SK-N-SH treated with all-trans-retinoic acid at 6 μM for 48 hours (cell line): ENCODE data around the gene PRKAR1B.

Source experiments
- ATAC-seq: fragments of 200-7000 bp; cut with Tn5 transposase; 3 replicates; pipeline ENCODE4 v1.9.1; 2020; ENCODE audit warnings: mild to moderate bottlenecking, moderate library complexity
- ARNTL ChIP-seq: fragments of 450-650 bp; formaldehyde crosslinking; IDR thresholded peaks from 2 replicates; pipeline ENCODE4 v1.5.0; 2020; ENCODE audit warnings: low read depth, mild to moderate bottlenecking, moderate library complexity, borderline replicate concordance
- BACH2 ChIP-seq: fragments of 250-450 bp; sonication (Bioruptor Pico); IDR thresholded peaks from 2 replicates; pipeline ENCODE4 v1.9.0; 2021; ENCODE audit warnings: mild to moderate bottlenecking, borderline replicate concordance
- CSRNP3 ChIP-seq: fragments of 250-450 bp; sonication (Bioruptor Pico); IDR thresholded peaks from 2 replicates; pipeline ENCODE4 v1.5.1; 2021; ENCODE audit warnings: mild to moderate bottlenecking, moderate library complexity
- ESRRG ChIP-seq: fragments of 250-450 bp; sonication (Bioruptor Pico); IDR thresholded peaks from 2 replicates; pipeline ENCODE4 v1.6.1; 2021; ENCODE audit warnings: mild to moderate bottlenecking
- GLIS3 ChIP-seq: fragments of 250-450 bp; sonication (Bioruptor Pico); IDR thresholded peaks from 2 replicates; pipeline ENCODE4 v1.5.0; 2020; ENCODE audit warnings: mild to moderate bottlenecking, moderate library complexity
- OSR1 ChIP-seq: fragments of 250-450 bp; sonication (Bioruptor Pico); IDR thresholded peaks from 2 replicates; pipeline ENCODE4 v1.8.0; 2022; ENCODE audit warnings: moderate library complexity, mild to moderate bottlenecking, inconsistent platforms
- PATZ1 ChIP-seq: fragments of 250-450 bp; sonication (Bioruptor Pico); IDR thresholded peaks from 2 replicates; pipeline ENCODE4 v1.8.0; 2020; ENCODE audit warnings: mild to moderate bottlenecking, moderate library complexity, borderline replicate concordance
- POU6F1 ChIP-seq: fragments of 250-450 bp; sonication (Bioruptor Pico); IDR thresholded peaks from 2 replicates; pipeline ENCODE4 v1.8.0; 2021; ENCODE audit warnings: low read depth, mild to moderate bottlenecking, moderate library complexity, borderline replicate concordance
- PPARA ChIP-seq: fragments of 250-450 bp; sonication (Bioruptor Pico); IDR thresholded peaks from 2 replicates; pipeline ENCODE4 v1.5.0; 2020; ENCODE audit warnings: mild to moderate bottlenecking, borderline replicate concordance
- RARB ChIP-seq: fragments of 250-450 bp; sonication (Bioruptor Pico); IDR thresholded peaks from 2 replicates; pipeline ENCODE4 v1.8.0; 2021; ENCODE audit warnings: mild to moderate bottlenecking, moderate library complexity
- SNAI2 ChIP-seq: fragments of 250-450 bp; sonication (Bioruptor Pico); IDR thresholded peaks from 2 replicates; pipeline ENCODE4 v1.5.0; 2020; ENCODE audit warnings: mild to moderate bottlenecking, moderate library complexity
- TCF4 ChIP-seq: fragments of 250-450 bp; sonication (Bioruptor Pico); IDR thresholded peaks from 2 replicates; pipeline ENCODE4 v1.8.0; 2021; ENCODE audit warnings: mild to moderate bottlenecking, moderate library complexity, borderline replicate concordance
- TSHZ2 ChIP-seq: fragments of 250-450 bp; sonication (Bioruptor Pico); IDR thresholded peaks from 2 replicates; pipeline ENCODE4 v1.5.0; 2020; ENCODE audit warnings: mild to moderate bottlenecking, moderate library complexity
- ZC3H10 ChIP-seq: fragments of 250-450 bp; sonication (Bioruptor Pico); IDR thresholded peaks from 2 replicates; pipeline ENCODE4 v1.5.1; 2021; ENCODE audit warnings: mild to moderate bottlenecking, moderate library complexity
- ZFP3 ChIP-seq: fragments of 250-450 bp; sonication (Bioruptor Pico); IDR thresholded peaks from 2 replicates; pipeline ENCODE4 v1.5.0; 2020; ENCODE audit warnings: mild to moderate bottlenecking, moderate library complexity
- ZFP30 ChIP-seq: fragments of 450-650 bp; formaldehyde crosslinking; IDR thresholded peaks from 2 replicates; pipeline ENCODE4 v1.5.0; 2022; ENCODE audit warnings: mild to moderate bottlenecking, moderate library complexity
- ZNF565 ChIP-seq: fragments of 450-650 bp; formaldehyde crosslinking; conservative IDR thresholded peaks from 2 replicates; pipeline ENCODE4 v1.5.0; 2020; ENCODE audit warnings: low read depth, mild to moderate bottlenecking, moderate library complexity
- ZNF70 ChIP-seq: fragments of 450-650 bp; formaldehyde crosslinking; IDR thresholded peaks from 2 replicates; pipeline ENCODE4 v1.5.0; 2020; ENCODE audit warnings: mild to moderate bottlenecking, moderate library complexity
- ZNF8 ChIP-seq: fragments of 450-650 bp; formaldehyde crosslinking; IDR thresholded peaks from 2 replicates; pipeline ENCODE4 v1.5.0; 2020; ENCODE audit warnings: mild to moderate bottlenecking, moderate library complexity

PRKAR1B gene

GRCh38 chr7:731440-732085, 4.5 kb upstream of the PRKAR1B start:
- ATAC-seq = no peak
- TF ChIP-seq POU6F1 (no peak), PATZ1 (CRISPR knock-in tag) (no peak), BACH2 (CRISPR knock-in tag) (no peak)

- no peak for TF ChIP-seq ZC3H10 (CRISPR knock-in tag)
- ATAC-seq = no peak
These were observed 3.7 kb upstream of the PRKAR1B start for GRCh38 chr7:730501-731439.

GRCh38 chr7:729140-730000, 2.3 kb upstream of the PRKAR1B start:
- TF ChIP-seq OSR1 (CRISPR knock-in tag) = no peak
- no peak for TF ChIP-seq ESRRG (CRISPR knock-in tag)
- TF ChIP-seq GLIS3 (CRISPR knock-in tag) = no peak
- no peak for TF ChIP-seq TCF4 (CRISPR knock-in tag)
- TF ChIP-seq RARB (CRISPR knock-in tag) = no peak
- no peak for TF ChIP-seq TSHZ2
- TF ChIP-seq ZFP3 (CRISPR knock-in tag) = no peak
- no peak for TF ChIP-seq ZNF565 (CRISPR knock-in tag)
- TF ChIP-seq ZNF8 (CRISPR knock-in tag) = no peak
- no peak for TF ChIP-seq BACH2 (CRISPR knock-in tag)
- no peak for TF ChIP-seq PATZ1 (CRISPR knock-in tag)
- TF ChIP-seq ZFP30 (CRISPR knock-in tag) = no peak
- TF ChIP-seq ARNTL (CRISPR knock-in tag) = no peak
- no peak for TF ChIP-seq CSRNP3 (CRISPR knock-in tag)
- TF ChIP-seq ZNF70 = no peak
- TF ChIP-seq PPARA (CRISPR knock-in tag) = no peak
- no peak for TF ChIP-seq ZC3H10 (CRISPR knock-in tag)
- no peak for TF ChIP-seq SNAI2 (CRISPR knock-in tag)
- ATAC-seq = no peak
